NT2/D1 (cell line): ENCODE results near the gene PTH2.

Experiments
- SUZ12 ChIP-seq: IDR thresholded peaks from 2 replicates; pipeline ENCODE4 v1.6.1; 2011; ENCODE audit not compliant: insufficient read length, insufficient read depth; ENCODE audit errors: extremely low read depth
- YY1 ChIP-seq: IDR thresholded peaks from 2 replicates; pipeline ENCODE4 v1.6.1; 2011; ENCODE audit not compliant: insufficient read length, insufficient read depth
- ZNF274 ChIP-seq: IDR thresholded peaks from 2 replicates; pipeline ENCODE4 v1.6.1; 2011; ENCODE audit warnings: mild to moderate bottlenecking, low read depth, low read length

- TF ChIP-seq SUZ12 (no peak), YY1 (no peak), ZNF274 (no peak)
Measured at GRCh38 chr19:49409441-49410029, 13.7 kb downstream of the PTH2 start.
